PFSK-1 (cell line): Measurements from ENCODE around the gene RNMT.

Experiments used
- FOXP2 ChIP-seq: optimal IDR thresholded peaks from 2 replicates; pipeline ENCODE3; 2011; ENCODE audit warnings: borderline replicate concordance, control low read depth, inconsistent platforms; ENCODE audit not compliant: insufficient read depth; ENCODE audit errors: extremely low read length, extremely low read depth
- POLR2AphosphoS5 ChIP-seq: IDR thresholded peaks from 2 replicates; pipeline ENCODE4 v1.6.1; 2012; ENCODE audit warnings: low read depth, mild to moderate bottlenecking, control low read depth, low read length, moderate library complexity
- REST ChIP-seq, 2 experiments: IDR thresholded peaks; 2 replicates each; pipeline versions ENCODE4 v1.6.1 to v1.8.0; 2011 to 2012; ENCODE audit warnings: low read depth in 2 of 2, low read length in 2 of 2, control low read depth in 1 of 2, inconsistent platforms in 1 of 2, mild to moderate bottlenecking in 1 of 2, moderate library complexity in 1 of 2; ENCODE audit not compliant: insufficient read depth in 1 of 2
- SIN3A ChIP-seq: IDR thresholded peaks from 2 replicates; pipeline ENCODE4 v1.6.1; 2012; ENCODE audit warnings: mild to moderate bottlenecking, low read length, moderate library complexity, borderline replicate concordance; ENCODE audit not compliant: insufficient read depth
- TAF1 ChIP-seq: IDR thresholded peaks from 2 replicates; pipeline ENCODE4 v1.6.1; 2012; ENCODE audit warnings: low read length, control low read depth, borderline replicate concordance; ENCODE audit not compliant: insufficient read depth

RNMT gene

GRCh38 chr18:13716916-13717315, 9.6 kb upstream of the RNMT start:
- TF ChIP-seq FOXP2, result no peak

- TF ChIP-seq REST (IDR thresholded peaks at IDR 0.05; ENCODE audit: insufficient read depth in 1 of 2, low read depth in 2 of 2, low read length in 2 of 2) (no peak), FOXP2 (no peak), POLR2AphosphoS5 (no peak), SIN3A (no peak), TAF1 (no peak)
Measured at GRCh38 chr18:13720123-13720522, 6.3 kb upstream of the RNMT start.

- TF ChIP-seq TAF1, result no peak
- TF ChIP-seq POLR2AphosphoS5, result no peak
- no peak for TF ChIP-seq REST (IDR thresholded peaks at IDR 0.05; ENCODE audit: insufficient read depth in 1 of 2, low read depth in 2 of 2, low read length in 2 of 2)
- TF ChIP-seq FOXP2, result no peak
- no peak for TF ChIP-seq SIN3A
Measured at GRCh38 chr18:13720847-13721246, 5.6 kb upstream of the RNMT start.

GRCh38 chr18:13725566-13726231, 774 bp upstream of the RNMT start:
- TF ChIP-seq FOXP2 (no peak), POLR2AphosphoS5 (no peak), SIN3A (no peak), TAF1 (no peak), REST (IDR thresholded peaks at IDR 0.05; ENCODE audit: insufficient read depth in 1 of 2, low read depth in 2 of 2, low read length in 2 of 2) (no peak)

- TF ChIP-seq FOXP2 (no peak), TAF1 (0 out of 2 replicates have a peak, but pooled peaks have one; percentile 10), SIN3A (no peak)
Measured at GRCh38 chr18:13726972-13727331, 479 bp downstream of the RNMT start.

- TF ChIP-seq TAF1 (no peak), REST (IDR thresholded peaks at IDR 0.05; ENCODE audit: insufficient read depth in 1 of 2, low read depth in 2 of 2, low read length in 2 of 2) (no peak), FOXP2 (no peak), SIN3A (no peak), POLR2AphosphoS5 (no peak)
Measured at GRCh38 chr18:13730481-13730880, 4.0 kb downstream of the RNMT start.
